Naive thymus-derived CD4-positive, alpha-beta T cell (primary cell): ENCODE measurements around the gene SFXN5. TPM values are rescaled to one million over a fixed set of nuclear protein-coding genes. Genes with fewer than 3 reads are reported as not detected.

Experiments
- ATAC-seq: fragments of 150-1000 bp; cut with Tn5 transposase; 2 replicates; pipeline ENCODE4 v1.10.0; 2021; ENCODE audit warnings: mild to moderate bottlenecking, moderate library complexity
- CTCF ChIA-PET: fragments of 350-600 bp; sonication (Branson Sonifier 250); formaldehyde crosslinking; loops from one replicate; lab custom pipeline; 2021; ENCODE audit warnings: antibody characterized with exemption; lab: Charles Lee
- POLR2A ChIA-PET: fragments of 350-600 bp; sonication (Branson Sonifier 250); formaldehyde crosslinking; loops from one replicate; lab custom pipeline; 2021; ENCODE audit warnings: antibody characterized with exemption, inconsistent platforms; lab: Charles Lee
- DNase-seq, 9 donors: peaks; one replicate each; pipeline versions ENCODE4 v3.0.0 to v3.0.0-alpha.2; 2020 to 2022; ENCODE audit warnings: mixed read lengths in 1 of 9
- H3K27ac ChIP-seq: one replicate; pipeline ENCODE4 v1.7.0; 2013; ENCODE audit warnings: mild to moderate bottlenecking, low read depth, low read length, moderate library complexity
- H3K27me3 ChIP-seq, 2 donors: one replicate each; pipeline ENCODE4 v1.7.0; 2013; ENCODE audit warnings: low read length in 2 of 2, mild to moderate bottlenecking in 2 of 2, moderate library complexity in 2 of 2; ENCODE audit not compliant: control insufficient read depth in 2 of 2, insufficient read depth in 2 of 2
- H3K36me3 ChIP-seq, 3 experiments: 1 replicate in 2 of 3; 2 replicates in 1 of 3; pipeline ENCODE4 v1.7.0; 2013; ENCODE audit warnings: low read length in 3 of 3, mild to moderate bottlenecking in 3 of 3, moderate library complexity in 1 of 3; ENCODE audit not compliant: insufficient read depth in 3 of 3, control insufficient read depth in 2 of 3
- H3K4me1 ChIP-seq, 2 donors: one replicate each; pipeline ENCODE4 v1.7.0; 2013; ENCODE audit warnings: low read length in 2 of 2, mild to moderate bottlenecking in 2 of 2, moderate library complexity in 1 of 2; ENCODE audit not compliant: control insufficient read depth in 2 of 2, insufficient read depth in 2 of 2
- H3K4me3 ChIP-seq: 2 replicates; pipeline ENCODE4 v1.7.0; 2013; ENCODE audit warnings: mild to moderate bottlenecking, low read length
- H3K9me3 ChIP-seq, 3 experiments: 1 replicate in 2 of 3; 2 replicates in 1 of 3; pipeline ENCODE4 v1.7.0; 2013; ENCODE audit warnings: low read length in 3 of 3; ENCODE audit not compliant: control insufficient read depth in 2 of 3
- H3K27ac Mint-ChIP-seq, 9 donors: one replicate each; pipeline ENCODE4 v1.8.0; 2020 to 2022; ENCODE audit warnings: mixed read lengths in 9 of 9, mild to moderate bottlenecking in 8 of 9, moderate library complexity in 5 of 9, inconsistent platforms in 2 of 9
- H3K27me3 Mint-ChIP-seq, 5 donors: one replicate each; pipeline ENCODE4 v1.8.0; 2021 to 2022; ENCODE audit warnings: mixed read lengths in 5 of 5, mild to moderate bottlenecking in 1 of 5
- H3K36me3 Mint-ChIP-seq, 5 donors: one replicate each; pipeline ENCODE4 v1.8.0; 2020 to 2022; ENCODE audit warnings: mixed read lengths in 5 of 5, mild to moderate bottlenecking in 3 of 5, inconsistent platforms in 1 of 5
- H3K4me1 Mint-ChIP-seq, 7 donors: one replicate each; pipeline ENCODE4 v1.8.0; 2020 to 2022; ENCODE audit warnings: mixed read lengths in 7 of 7, mild to moderate bottlenecking in 3 of 7, inconsistent platforms in 1 of 7
- H3K4me3 Mint-ChIP-seq, 10 donors: one replicate each; pipeline ENCODE4 v1.8.0; 2020 to 2022; ENCODE audit warnings: mild to moderate bottlenecking in 10 of 10, mixed read lengths in 10 of 10, moderate library complexity in 6 of 10, inconsistent platforms in 2 of 10
- H3K9me3 Mint-ChIP-seq, 11 donors: one replicate each; pipeline ENCODE4 v1.8.0; 2020 to 2022; ENCODE audit warnings: mixed read lengths in 11 of 11, mild to moderate bottlenecking in 4 of 11, inconsistent platforms in 1 of 11, moderate library complexity in 1 of 11
- intact Hi-C, 2 donors: fragments of 100-400 bp; cut with micrococcal nuclease; formaldehyde crosslinking; loops; one replicate each; pipeline ENCODE4 v1.15.1; 2023
- polyA plus RNA-seq, 2 donors: library from polyadenylated mRNA; unstranded; fragments of 300-500 nt; fragmentation: Illumina TruSeq; gene quantifications; one replicate each; pipeline ENCODE4 v1.2.3, GENCODE V29; 2021
- total RNA-seq, 6 experiments: library from RNA in 5 of 6; stranded (reverse) in 5 of 6; gene quantifications; 1 replicate in 5 of 6; 2 replicates in 1 of 6; pipeline ENCODE4 v1.2.3 and lab custom pipeline; 2021 to 2026

SFXN5 gene
- total and polyA plus RNA-seq, 7 experiments from 2014 or later = 2.2 to 17.4 (median 9.1) TPM

DNA sequence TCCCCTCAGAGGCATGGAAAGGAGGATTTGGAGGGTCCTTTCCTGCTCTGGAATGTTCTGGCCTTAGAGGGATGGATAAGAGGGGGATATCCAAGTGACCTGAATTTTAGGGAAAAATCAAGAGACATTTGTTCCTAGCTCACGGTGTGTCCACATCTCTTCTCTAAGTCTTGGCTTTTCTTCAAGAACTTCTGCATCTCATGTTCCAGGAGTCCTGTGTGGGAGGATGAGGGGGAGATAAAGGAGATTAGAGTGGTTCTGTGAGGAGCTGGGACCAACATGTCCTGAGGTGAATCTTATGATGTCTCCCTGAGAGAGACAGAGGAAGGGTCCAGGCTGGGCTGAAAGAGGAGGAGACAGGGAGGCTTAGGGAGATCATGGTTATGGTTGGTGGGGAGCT is 142.5 kb downstream of the SFXN5 start:
- POLR2A ChIA-PET = no interaction called here
- Mint-ChIP-seq H3K27ac (no peak overlapping the region), H3K9me3 (peaks cover 0 to 2% (median 0%) of the 10 kb centered on the region in 11 donors), H3K4me3 (no peak overlapping the region), H3K4me1 (peaks cover 0 to 9% (median under 1%) of the 10 kb centered on the region in 7 donors), H3K27me3 (peaks cover 0 to 14% (median under 1%) of the 10 kb centered on the region in 5 donors), H3K36me3 (no peaks in the 10 kb centered on the region)
- no peak for DNase-seq
- no peaks in the 10 kb centered on the region for H3K36me3 ChIP-seq
- ATAC-seq = no peak
- no peaks in the 10 kb centered on the region for H3K4me1 ChIP-seq
- H3K9me3 ChIP-seq = no peaks in the 10 kb centered on the region
- no peak overlapping the region for H3K27ac ChIP-seq
- H3K4me3 ChIP-seq = no peak overlapping the region
- intact Hi-C loops = no loop called here
- CTCF ChIA-PET = no interaction called here
- peaks cover 0 to 8% of the 10 kb centered on the region in 2 donors for H3K27me3 ChIP-seq

DNA sequence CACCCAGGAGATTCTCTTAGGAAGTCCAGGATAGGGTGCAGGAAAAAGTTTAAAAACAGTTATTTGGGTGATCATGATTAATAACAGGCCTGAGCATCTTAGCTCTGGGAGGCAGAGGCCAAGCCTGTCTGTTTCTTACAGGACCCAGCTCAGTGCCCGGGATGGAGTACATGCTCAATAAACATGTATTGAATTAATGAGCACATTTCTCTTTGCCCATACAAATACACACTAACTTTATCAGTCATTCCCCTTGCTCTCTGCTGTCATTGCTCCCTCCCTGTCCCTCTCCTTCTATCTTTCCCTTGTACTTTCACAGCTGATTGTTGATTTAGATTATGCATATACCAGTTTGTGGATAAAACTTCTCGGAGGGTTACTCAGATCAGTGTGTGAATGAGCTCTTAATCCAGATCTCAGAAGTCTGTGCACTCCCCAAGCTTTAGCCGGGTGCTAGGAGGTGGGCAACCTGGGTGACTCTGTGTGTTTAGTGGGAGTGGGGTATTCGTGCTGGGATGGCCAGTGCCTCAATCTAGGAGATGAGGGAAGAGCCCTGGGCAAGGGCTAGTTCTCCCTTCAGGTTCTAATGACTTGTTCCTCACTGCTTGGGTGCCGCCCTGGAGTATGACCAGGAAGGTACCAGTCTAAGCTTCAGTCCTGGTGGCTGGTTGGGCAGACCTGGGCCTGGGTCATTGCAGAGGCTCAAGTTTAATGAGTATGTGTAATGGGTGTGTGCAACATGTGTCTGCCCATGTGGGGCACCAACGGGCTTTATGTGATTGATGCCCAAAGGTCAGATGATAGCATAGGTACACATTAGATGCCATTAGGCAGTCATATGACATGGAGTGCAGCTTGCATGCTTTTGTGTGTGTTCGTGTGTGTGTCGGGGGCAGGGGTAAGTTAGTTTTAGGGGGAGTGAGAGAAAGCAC is 143.6 kb downstream of the SFXN5 start:
- ATAC-seq (no peak), DNase-seq (peak in 1 of 9 donors; percentile 0)
- Mint-ChIP-seq H3K27ac (no peak overlapping the region), H3K27me3 (peaks cover 6 to 25% (median 12%) of the 10 kb centered on the region in 5 donors), H3K9me3 (peaks cover 0 to 2% (median 0%) of the 10 kb centered on the region in 11 donors), H3K4me1 (peaks cover 0 to 9% (median 5%) of the 10 kb centered on the region in 7 donors), H3K4me3 (no peak overlapping the region), H3K36me3 (no peaks in the 10 kb centered on the region)
- no peaks in the 10 kb centered on the region for H3K4me1 ChIP-seq
- H3K27me3 ChIP-seq = peaks cover 0 to 14% of the 10 kb centered on the region in 2 donors
- intact Hi-C loops = loop anchor here in 1 of 2 donors (2.0 kb wide), 1 partner anchor 65 kb away; no protein-coding TSS in a partner anchor
- no peak overlapping the region for H3K27ac ChIP-seq
- H3K9me3 ChIP-seq = no peaks in the 10 kb centered on the region
- no peak overlapping the region for H3K4me3 ChIP-seq
- ChIA-PET POLR2A (no interaction called here), CTCF (no interaction called here)
- H3K36me3 ChIP-seq = no peaks in the 10 kb centered on the region

DNA sequence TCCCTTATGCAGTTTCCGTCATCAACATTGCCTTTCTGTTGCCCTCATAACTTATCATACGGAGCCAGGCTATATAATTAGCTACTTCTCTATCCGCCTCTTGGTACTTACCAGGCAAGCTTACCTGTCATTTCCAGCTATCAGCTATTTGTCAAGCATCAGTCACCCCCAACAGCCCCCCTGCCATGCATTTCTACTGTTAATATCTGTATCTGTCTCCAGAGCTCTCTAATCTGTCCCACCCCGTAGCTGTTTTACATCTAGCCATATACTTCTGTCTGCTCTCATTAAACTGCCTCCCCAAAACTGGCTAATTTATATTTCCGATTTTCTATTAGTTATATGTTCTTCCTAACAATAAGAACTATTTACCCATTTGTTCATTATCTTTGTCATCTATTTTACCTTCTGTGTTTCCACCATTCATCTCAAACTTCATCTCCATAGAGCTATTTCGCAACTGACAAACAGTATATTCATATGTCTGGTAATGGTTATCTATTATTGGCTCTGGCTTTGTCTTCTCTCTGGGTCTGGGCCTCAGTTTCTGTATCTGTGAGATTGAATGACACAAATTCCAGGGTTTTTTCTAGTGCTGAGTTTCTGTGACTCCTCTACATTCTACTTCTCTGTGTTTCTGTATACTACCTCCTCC is 144.6 kb downstream of the SFXN5 start:
- DNase-seq = no peak
- ATAC-seq = no peak
- H3K27me3 ChIP-seq = peaks cover 7 to 16% of the 10 kb centered on the region in 2 donors
- Mint-ChIP-seq H3K27ac (no peak overlapping the region), H3K36me3 (no peaks in the 10 kb centered on the region), H3K4me3 (no peak overlapping the region), H3K9me3 (peaks cover 0 to 2% (median 0%) of the 10 kb centered on the region in 11 donors), H3K4me1 (peaks cover 0 to 10% (median 3%) of the 10 kb centered on the region in 7 donors), H3K27me3 (peaks cover 15 to 35% (median 22%) of the 10 kb centered on the region in 5 donors)
- H3K36me3 ChIP-seq = no peaks in the 10 kb centered on the region
- no peak overlapping the region for H3K4me3 ChIP-seq
- no peaks in the 10 kb centered on the region for H3K9me3 ChIP-seq
- H3K27ac ChIP-seq = no peak overlapping the region
- ChIA-PET POLR2A (no interaction called here), CTCF (no interaction called here)
- H3K4me1 ChIP-seq = no peaks in the 10 kb centered on the region
- intact Hi-C loops = loop anchor here in 1 of 2 donors (1.0 to 2.0 kb wide), 2 partner anchors 9 to 64 kb away; no protein-coding TSS in a partner anchor

DNA sequence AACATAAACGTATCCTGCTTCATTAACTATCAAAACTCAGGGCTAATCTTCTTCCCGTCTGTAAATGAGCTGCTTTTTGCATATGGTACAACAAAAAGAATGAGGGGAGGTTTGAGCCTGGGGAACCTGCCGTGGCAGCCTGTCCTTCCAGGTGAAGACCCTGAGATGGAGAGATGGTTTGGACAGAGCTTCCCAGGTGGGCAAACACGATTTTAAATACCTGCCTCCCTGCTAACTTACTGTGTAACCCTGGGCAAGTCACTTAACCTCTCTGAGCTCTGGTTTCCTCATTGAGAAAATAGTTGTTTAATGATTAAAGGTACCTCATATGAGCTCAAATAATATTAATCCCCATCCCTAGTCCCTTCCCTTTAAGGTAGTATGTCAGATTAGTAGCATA is 145.1 kb downstream of the SFXN5 start:
- peak in 1 of 9 donors; percentile 19 for DNase-seq
- Mint-ChIP-seq H3K9me3 (peaks cover 0 to 3% (median 0%) of the 10 kb centered on the region in 11 donors), H3K36me3 (no peaks in the 10 kb centered on the region), H3K27ac (no peak overlapping the region), H3K4me1 (peaks cover 0 to 10% (median 0%) of the 10 kb centered on the region in 7 donors), H3K4me3 (no peak overlapping the region), H3K27me3 (peaks cover 20 to 40% (median 27%) of the 10 kb centered on the region in 5 donors)
- Histone ChIP-seq H3K36me3 (no peaks in the 10 kb centered on the region), H3K9me3 (no peaks in the 10 kb centered on the region), H3K4me1 (no peaks in the 10 kb centered on the region), H3K4me3 (no peak overlapping the region), H3K27ac (no peak overlapping the region), H3K27me3 (peaks cover 7 to 22% of the 10 kb centered on the region in 2 donors)
- ChIA-PET CTCF (no interaction called here), POLR2A (no interaction called here)
- no peak for ATAC-seq
- intact Hi-C loops = loop anchor here in 1 of 2 donors (1.0 to 2.0 kb wide), 2 partner anchors 8 to 64 kb away; no protein-coding TSS in a partner anchor

DNA sequence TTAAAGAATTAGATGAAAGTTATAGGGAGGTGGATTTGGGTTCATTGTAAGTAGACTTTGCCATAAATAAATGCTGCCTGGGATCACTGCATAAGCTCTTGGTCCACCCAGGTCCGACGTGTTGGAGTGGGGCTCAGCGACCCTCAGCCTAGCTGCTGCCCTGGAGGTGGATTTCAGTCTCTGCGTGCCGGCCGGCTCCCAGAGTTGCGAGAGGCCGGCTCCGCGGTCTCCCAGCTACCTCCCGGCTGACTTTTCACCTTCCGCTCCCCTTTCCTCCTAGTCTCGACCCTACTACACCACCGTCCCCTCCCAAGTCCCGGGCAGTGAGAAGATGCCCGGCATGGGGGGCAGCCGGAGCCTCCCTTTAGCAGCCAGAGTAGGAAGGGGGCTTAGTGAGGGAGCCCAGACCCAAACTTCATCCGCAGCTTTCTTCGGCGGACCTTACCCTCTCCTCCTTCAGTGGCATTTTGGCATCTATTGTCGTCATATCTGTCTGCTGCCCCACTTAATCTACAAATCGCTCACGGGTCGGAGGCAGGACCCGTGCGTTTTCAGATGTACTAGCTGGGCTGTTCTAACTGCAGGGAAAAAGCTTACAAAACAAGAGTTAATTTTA is 146.1 kb downstream of the SFXN5 start:
- H3K9me3 Mint-ChIP-seq = peaks cover 0 to 3% (median 0%) of the 10 kb centered on the region in 11 donors
- H3K27ac Mint-ChIP-seq = peak overlapping the region in 1 of 9 donors; percentile 27
- peaks cover 0 to 12% (median 1%) of the 10 kb centered on the region in 7 donors for H3K4me1 Mint-ChIP-seq
- intact Hi-C loops = no loop called here
- H3K36me3 Mint-ChIP-seq = no peaks in the 10 kb centered on the region
- POLR2A ChIA-PET = no interaction called here
- CTCF ChIA-PET = no interaction called here
- Histone ChIP-seq H3K36me3 (no peaks in the 10 kb centered on the region), H3K27ac (no peak overlapping the region), H3K4me1 (no peaks in the 10 kb centered on the region), H3K9me3 (no peaks in the 10 kb centered on the region), H3K27me3 (peaks cover 7 to 29% of the 10 kb centered on the region in 2 donors), H3K4me3 (no peak overlapping the region)
- no peak for ATAC-seq
- H3K4me3 Mint-ChIP-seq = no peak overlapping the region
- DNase-seq = peak in 1 of 9 donors; percentile 1
- H3K27me3 Mint-ChIP-seq = peaks cover 25 to 47% (median 32%) of the 10 kb centered on the region in 5 donors
